Ascending aorta (tissue), 2 donors: ENCODE measurements around the gene CLIP3. TPM values are rescaled to one million over a fixed set of nuclear protein-coding genes. Genes with fewer than 3 reads are reported as not detected.

Source experiments
- DNase-seq, 2 donors: peaks; one replicate each; pipeline ENCODE4 v3.0.0-alpha.2; 2019; ENCODE audit warnings: low spot score in 2 of 2
- H3K27ac ChIP-seq, 2 donors: fragments of 200-600 bp; sonication (generic); one replicate each; pipeline ENCODE4 v1.5.1; 2016 to 2017; ENCODE audit warnings: mild to moderate bottlenecking in 1 of 2
- H3K27me3 ChIP-seq: fragments of 200-600 bp; sonication (generic); one replicate; pipeline ENCODE4 v1.5.1; 2017
- H3K36me3 ChIP-seq, 2 donors: fragments of 200-600 bp; sonication (generic); one replicate each; pipeline ENCODE4 v1.5.1; 2016
- H3K4me1 ChIP-seq, 2 donors: fragments of 200-600 bp; sonication (generic); one replicate each; pipeline ENCODE4 v1.5.1; 2016 to 2017; ENCODE audit warnings: mild to moderate bottlenecking in 1 of 2
- H3K4me3 ChIP-seq, 2 donors: fragments of 200-600 bp; sonication (generic); one replicate each; pipeline ENCODE4 v1.5.1; 2016 to 2017; ENCODE audit warnings: mild to moderate bottlenecking in 1 of 2
- H3K9me3 ChIP-seq, 2 donors: fragments of 200-600 bp; sonication (generic); one replicate each; pipeline ENCODE4 v1.5.1; 2016
- intact Hi-C: fragments of 100-400 bp; cut with DNase I; formaldehyde crosslinking; loops from one replicate; pipeline ENCODE4 v1.15.1; 2023
- total RNA-seq: library from RNA; depleted of rRNA; stranded (reverse); fragments of >200 nt; gene quantifications from one replicate; pipeline ENCODE4 v1.1.0, GENCODE V29; 2016
- TF ChIP-seq, protein P1 (sequence below), 3 experiments: fragments of 200-600 bp in 2 of 3; fragments of 450-650 bp in 1 of 3; sonication (generic) in 2 of 3; IDR thresholded peaks; one replicate each; pipeline ENCODE4 v1.5.1; 2016 to 2019; ENCODE audit warnings: antibody characterized with exemption in 3 of 3, mild to moderate bottlenecking in 1 of 3, moderate library complexity in 1 of 3

Gene CLIP3
- total RNA-seq, 1 donor from 2014 or later, result 43.2 TPM

DNA sequence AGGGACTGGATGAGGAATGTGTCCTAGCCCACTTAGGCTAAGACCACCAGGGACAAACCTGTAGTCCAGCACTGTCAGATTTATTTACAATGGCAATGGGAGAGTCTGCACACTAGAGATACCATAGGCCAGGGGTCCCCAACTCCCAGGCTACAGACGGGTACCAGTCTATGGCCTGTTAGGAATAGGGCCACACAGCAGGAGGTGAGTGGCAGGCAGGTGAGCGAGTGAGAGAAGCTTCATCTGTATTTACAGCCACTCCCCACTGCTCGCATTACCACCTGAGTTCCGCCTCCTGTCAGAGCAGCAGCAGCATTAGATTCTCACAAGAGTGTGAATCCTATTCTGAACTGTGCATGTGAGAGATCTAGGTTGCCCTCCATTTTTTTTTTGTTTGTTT, 19.0 kb upstream of the CLIP3 start:
- Histone ChIP-seq H3K4me1 (peaks cover 0 to 6% of the 10 kb centered on the region in 2 donors), H3K27ac (no peak overlapping the region), H3K9me3 (no peaks in the 10 kb centered on the region), H3K36me3 (no peaks in the 10 kb centered on the region), H3K27me3 (no peaks in the 10 kb centered on the region), H3K4me3 (no peak overlapping the region)
- TF ChIP-seq, protein P1, sequence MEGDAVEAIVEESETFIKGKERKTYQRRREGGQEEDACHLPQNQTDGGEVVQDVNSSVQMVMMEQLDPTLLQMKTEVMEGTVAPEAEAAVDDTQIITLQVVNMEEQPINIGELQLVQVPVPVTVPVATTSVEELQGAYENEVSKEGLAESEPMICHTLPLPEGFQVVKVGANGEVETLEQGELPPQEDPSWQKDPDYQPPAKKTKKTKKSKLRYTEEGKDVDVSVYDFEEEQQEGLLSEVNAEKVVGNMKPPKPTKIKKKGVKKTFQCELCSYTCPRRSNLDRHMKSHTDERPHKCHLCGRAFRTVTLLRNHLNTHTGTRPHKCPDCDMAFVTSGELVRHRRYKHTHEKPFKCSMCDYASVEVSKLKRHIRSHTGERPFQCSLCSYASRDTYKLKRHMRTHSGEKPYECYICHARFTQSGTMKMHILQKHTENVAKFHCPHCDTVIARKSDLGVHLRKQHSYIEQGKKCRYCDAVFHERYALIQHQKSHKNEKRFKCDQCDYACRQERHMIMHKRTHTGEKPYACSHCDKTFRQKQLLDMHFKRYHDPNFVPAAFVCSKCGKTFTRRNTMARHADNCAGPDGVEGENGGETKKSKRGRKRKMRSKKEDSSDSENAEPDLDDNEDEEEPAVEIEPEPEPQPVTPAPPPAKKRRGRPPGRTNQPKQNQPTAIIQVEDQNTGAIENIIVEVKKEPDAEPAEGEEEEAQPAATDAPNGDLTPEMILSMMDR (IDR thresholded peaks at IDR 0.05), result no peak
- DNase-seq, result no peak
- intact Hi-C loops, result loop anchor here (5.0 to 10.0 kb wide), 4 partner anchors 54 to 407 kb away; partner anchors contain the start of genes COX6B1, ETV2, IGFLR1 and SDHAF1

DNA sequence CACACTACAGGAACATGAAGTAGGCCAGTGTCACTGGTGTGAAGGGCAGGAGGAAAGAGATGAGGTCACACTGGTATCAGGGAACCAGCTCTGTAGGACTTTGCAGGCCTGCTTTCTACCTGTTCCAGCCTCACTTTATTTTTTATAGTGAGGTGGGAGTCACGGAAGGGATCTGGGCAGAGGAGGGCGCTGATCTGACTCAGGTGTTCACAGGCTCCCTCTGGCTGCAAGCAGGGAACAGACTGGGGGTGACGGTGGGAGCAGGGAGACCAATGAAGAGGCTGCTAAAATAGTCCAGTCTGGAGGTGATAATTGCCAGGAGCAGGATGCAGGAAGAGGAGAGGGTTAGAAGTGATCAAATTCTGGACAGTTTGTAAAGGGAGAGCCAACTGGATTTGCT, 18.6 kb upstream of the CLIP3 start:
- H3K27ac ChIP-seq, result no peak overlapping the region
- no peaks in the 10 kb centered on the region for H3K9me3 ChIP-seq
- intact Hi-C loops, result loop anchor here (5.0 to 10.0 kb wide), 4 partner anchors 54 to 406 kb away; partner anchors contain the start of genes COX6B1, ETV2, IGFLR1 and SDHAF1
- no peak for DNase-seq
- H3K27me3 ChIP-seq, result no peaks in the 10 kb centered on the region
- TF ChIP-seq, protein P1 (IDR thresholded peaks at IDR 0.05), result no peak
- H3K4me3 ChIP-seq, result no peak overlapping the region
- peaks cover 0 to 6% of the 10 kb centered on the region in 2 donors for H3K4me1 ChIP-seq
- no peaks in the 10 kb centered on the region for H3K36me3 ChIP-seq

DNA sequence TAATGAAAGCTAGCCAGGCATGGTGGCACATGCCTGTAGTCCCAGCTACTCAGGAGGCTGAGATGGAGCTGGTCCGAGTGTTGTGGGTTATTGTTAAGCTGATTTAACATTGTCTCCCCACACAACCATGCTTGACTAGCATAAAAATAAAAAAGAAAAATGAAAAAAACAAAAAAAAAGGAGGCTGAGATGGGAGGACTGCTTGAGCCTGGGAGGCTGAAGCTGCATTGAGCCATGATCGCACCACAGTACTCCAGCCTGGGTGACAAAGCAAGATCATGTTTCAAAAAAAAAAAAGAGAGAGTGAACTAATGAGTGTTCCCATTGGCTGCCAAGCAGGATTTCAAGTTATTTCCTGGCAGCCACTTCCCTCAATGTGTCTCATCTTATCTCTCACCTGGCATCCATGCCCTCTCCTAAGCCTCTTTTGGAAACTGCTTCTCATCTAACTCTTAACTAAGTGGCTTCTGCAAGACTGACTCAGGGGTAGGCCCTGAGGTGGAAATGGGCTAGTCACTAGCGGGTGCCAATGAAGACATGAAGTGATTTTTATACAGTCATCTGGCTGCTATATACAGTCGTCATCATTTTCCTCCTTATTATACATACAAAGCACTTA, 16.5 kb upstream of the CLIP3 start:
- TF ChIP-seq, protein P1 (IDR thresholded peaks at IDR 0.05), result no peak
- H3K36me3 ChIP-seq, result no peaks in the 10 kb centered on the region
- H3K27ac ChIP-seq, result no peak overlapping the region
- H3K9me3 ChIP-seq, result no peaks in the 10 kb centered on the region
- no peaks in the 10 kb centered on the region for H3K27me3 ChIP-seq
- H3K4me3 ChIP-seq, result no peak overlapping the region
- DNase-seq, result no peak
- H3K4me1 ChIP-seq, result no peaks in the 10 kb centered on the region
- intact Hi-C loops, result no loop called here

DNA sequence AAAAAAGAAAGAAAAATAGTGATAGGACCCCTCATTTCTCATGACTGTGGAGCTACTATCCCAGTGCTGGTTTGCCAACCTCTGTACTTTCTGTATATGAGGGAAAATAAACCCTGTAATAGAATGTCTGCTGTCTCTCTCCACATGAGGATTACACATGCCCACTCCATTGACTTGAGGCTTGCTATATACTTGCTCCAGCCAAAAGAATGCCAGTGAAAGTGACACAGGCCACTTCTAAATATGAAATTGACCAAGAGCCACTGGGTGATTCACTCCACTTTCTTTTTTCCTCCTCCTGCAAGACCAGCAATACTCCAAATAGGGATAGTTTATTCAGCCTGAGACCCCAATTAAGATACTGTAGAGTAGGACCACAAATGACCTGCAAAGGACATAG, 15.2 kb upstream of the CLIP3 start:
- Histone ChIP-seq H3K36me3 (no peaks in the 10 kb centered on the region), H3K27ac (no peak overlapping the region), H3K9me3 (no peaks in the 10 kb centered on the region), H3K4me3 (no peak overlapping the region), H3K4me1 (no peaks in the 10 kb centered on the region), H3K27me3 (no peaks in the 10 kb centered on the region)
- no peak for DNase-seq
- TF ChIP-seq, protein P1 (IDR thresholded peaks at IDR 0.05), result no peak
- intact Hi-C loops, result no loop called here

DNA sequence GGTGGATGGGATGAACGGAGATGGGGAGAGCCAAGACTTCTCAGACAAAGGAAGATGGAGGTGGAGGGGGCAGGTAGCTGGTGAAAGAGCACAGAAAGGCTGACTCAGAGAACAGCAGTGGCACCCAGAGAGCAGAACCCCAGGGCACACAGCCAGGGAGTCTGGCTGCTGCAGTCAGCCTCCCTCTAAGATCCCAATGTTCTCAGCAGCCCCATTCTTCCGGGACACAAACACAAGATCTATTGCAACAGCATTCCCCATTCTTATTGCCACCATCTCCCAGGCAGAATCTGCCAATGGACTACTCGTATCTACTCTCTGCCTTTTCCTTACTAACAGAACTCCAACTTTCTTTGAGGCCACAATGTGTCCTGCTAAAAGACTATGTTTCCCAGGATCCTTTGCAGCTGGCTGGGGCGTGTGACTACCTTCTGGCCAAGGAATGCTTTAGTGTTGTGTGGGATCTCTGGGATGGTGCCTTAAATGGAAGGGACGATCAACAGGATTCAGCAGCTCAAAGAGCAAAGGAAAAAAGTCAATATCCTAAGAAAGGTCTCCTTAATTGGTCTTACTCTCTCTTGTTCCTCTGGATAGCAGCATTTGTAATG, 13.9 kb upstream of the CLIP3 start:
- no peak for DNase-seq
- Histone ChIP-seq H3K4me1 (no peaks in the 10 kb centered on the region), H3K9me3 (no peaks in the 10 kb centered on the region), H3K36me3 (no peaks in the 10 kb centered on the region), H3K27ac (no peak overlapping the region), H3K4me3 (no peak overlapping the region), H3K27me3 (no peaks in the 10 kb centered on the region)
- intact Hi-C loops, result no loop called here
- TF ChIP-seq, protein P1 (IDR thresholded peaks at IDR 0.05), result no peak
